HG03521 (cell line): ENCODE measurements around the gene PGAM2.

ENCODE experiments used
- ATAC-seq: cut with Tn5 transposase; IDR thresholded peaks from one replicate; pipeline ENCODE4 v1.9.1; 2021; ENCODE audit warnings: mild to moderate bottlenecking, moderate library complexity; ENCODE audit not compliant: unreplicated experiment

The PGAM2 gene

GRCh38 chr7:44067064-44067951 is 1.9 kb upstream of the PGAM2 start:
- ATAC-seq = no peak

- ATAC-seq = no peak
Observed at GRCh38 chr7:44066494-44067063, 1.2 kb upstream of the PGAM2 start.

GRCh38 chr7:44066111-44066460 is 719 bp upstream of the PGAM2 start:
- ATAC-seq = no peak

GRCh38 chr7:44064791-44065430 is 456 bp downstream of the PGAM2 start:
- ATAC-seq = no peak

- no peak for ATAC-seq
Observed at GRCh38 chr7:44063894-44064651, 1.3 kb downstream of the PGAM2 start.

GRCh38 chr7:44063547-44063893 is 1.8 kb downstream of the PGAM2 start:
- ATAC-seq = no peak

GRCh38 chr7:44062903-44063295 is 2.5 kb downstream of the PGAM2 start:
- ATAC-seq = no peak

GRCh38 chr7:44062180-44062902 is 3.0 kb downstream of the PGAM2 start:
- ATAC-seq = no peak

GRCh38 chr7:44061645-44062179 is 3.7 kb downstream of the PGAM2 start:
- ATAC-seq = no peak

GRCh38 chr7:44060948-44061644 is 4.3 kb downstream of the PGAM2 start:
- no peak for ATAC-seq

GRCh38 chr7:44060091-44060947 is 5.0 kb downstream of the PGAM2 start:
- no peak for ATAC-seq

- peak; percentile 59 for ATAC-seq
Observed at GRCh38 chr7:44059219-44060090, 5.9 kb downstream of the PGAM2 start.

GRCh38 chr7:44058759-44059218 is 6.6 kb downstream of the PGAM2 start:
- no peak for ATAC-seq

GRCh38 chr7:44057849-44058758 is 7.3 kb downstream of the PGAM2 start:
- ATAC-seq = no peak

GRCh38 chr7:44057181-44057848 is 8.1 kb downstream of the PGAM2 start:
- ATAC-seq = no peak

GRCh38 chr7:44056681-44057080 is 8.7 kb downstream of the PGAM2 start:
- no peak for ATAC-seq
